ENCODE results near the gene REXO5. TPM values are rescaled to one million over a fixed set of nuclear protein-coding genes. Genes with fewer than 3 reads are reported as not detected.
"Not testable (repeated sequence)": the region's sequence is repeated elsewhere in the genome, so short reads cannot be mapped to it uniquely, and the experiment has no call there.

REXO5 gene
- 5.1 and 22.5 TPM in 2 replicates for total RNA-seq
- polyA plus RNA-seq, result 10.2 and 27.0 TPM in 2 replicates

GRCh38 chr16:20806168-20807050 is at the start of gene REXO5, which contains the start of gene ERI2:
TSS of gene REXO5 (plus strand) at chr16:20806527. CDS start at chr16:20806954, 427 bp downstream.
TSS of gene ERI2 (minus strand) at chr16:20806472. CDS start at chr16:20806430, 42 bp downstream.
- no peaks in the 10 kb centered on the region for H3K9me3 ChIP-seq (ENCODE audit: low read depth)
- H3K4me3 ChIP-seq, result peak within 1 kb of the TSS; percentile 66
- no peaks in the 10 kb centered on the region for H3K36me3 ChIP-seq
- H3K27ac ChIP-seq, result peak within 1 kb of the TSS; percentile 83
- H3K27me3 ChIP-seq, result no peaks in the 10 kb centered on the region
- no peaks in the 10 kb centered on the region for H3K4me1 ChIP-seq (ENCODE audit: low read depth)
- peak; percentile 96 to 97 for DNase-seq (ENCODE audit: low read depth in 1 of 2, low spot score in 1 of 2)
- TF ChIP-seq CTCF (IDR thresholded peaks at IDR 0.05; ENCODE audit: low read depth, low read length), result peak; percentile 65

- Histone ChIP-seq H3K27me3 (no peaks in the 10 kb centered on the region), H3K4me3 (no peak overlapping the region), H3K27ac (no peak overlapping the region), H3K36me3 (no peaks in the 10 kb centered on the region), H3K9me3 (ENCODE audit: low read depth) (no peaks in the 10 kb centered on the region), H3K4me1 (ENCODE audit: low read depth) (no peaks in the 10 kb centered on the region)
- no peak for DNase-seq (ENCODE audit: low read depth in 1 of 2, low spot score in 1 of 2)
- no peak for TF ChIP-seq CTCF (IDR thresholded peaks at IDR 0.05; ENCODE audit: low read depth, low read length)
Observed at GRCh38 chr16:20760346-20760745, 46.0 kb upstream of the REXO5 start.

GRCh38 chr16:20761175-20761574 is 45.2 kb upstream of the REXO5 start:
- no peak for DNase-seq (ENCODE audit: low read depth in 1 of 2, low spot score in 1 of 2)
- TF ChIP-seq CTCF (IDR thresholded peaks at IDR 0.05; ENCODE audit: low read depth, low read length), result no peak
- Histone ChIP-seq H3K36me3 (no peaks in the 10 kb centered on the region), H3K27me3 (no peaks in the 10 kb centered on the region), H3K4me1 (ENCODE audit: low read depth) (no peaks in the 10 kb centered on the region), H3K27ac (no peak overlapping the region), H3K9me3 (ENCODE audit: low read depth) (no peaks in the 10 kb centered on the region), H3K4me3 (no peak overlapping the region)

- no peak overlapping the region for H3K27ac ChIP-seq
- H3K27me3 ChIP-seq, result no peaks in the 10 kb centered on the region
- no peaks in the 10 kb centered on the region for H3K9me3 ChIP-seq (ENCODE audit: low read depth)
- H3K36me3 ChIP-seq, result no peaks in the 10 kb centered on the region
- no peak for TF ChIP-seq CTCF (IDR thresholded peaks at IDR 0.05; ENCODE audit: low read depth, low read length)
- DNase-seq (ENCODE audit: low read depth in 1 of 2, low spot score in 1 of 2), result no peak
- no peaks in the 10 kb centered on the region for H3K4me1 ChIP-seq (ENCODE audit: low read depth)
- no peak overlapping the region for H3K4me3 ChIP-seq
Observed at GRCh38 chr16:20762404-20763123, 43.8 kb upstream of the REXO5 start.

GRCh38 chr16:20763461-20764232 is 42.7 kb upstream of the REXO5 start, which contains the start of gene ACSM3:
TSS of gene ACSM3 (plus strand) at chr16:20764014. CDS start at chr16:20770035, 6,021 bp downstream.
- H3K4me1 ChIP-seq (ENCODE audit: low read depth), result no peaks in the 10 kb centered on the region
- peak; percentile 61 to 84 for DNase-seq (ENCODE audit: low read depth in 1 of 2, low spot score in 1 of 2)
- H3K36me3 ChIP-seq, result no peaks in the 10 kb centered on the region
- no peaks in the 10 kb centered on the region for H3K27me3 ChIP-seq
- H3K9me3 ChIP-seq (ENCODE audit: low read depth), result no peaks in the 10 kb centered on the region
- no peak within 1 kb of the TSS for H3K27ac ChIP-seq
- peak within 1 kb of the TSS; percentile 11 for H3K4me3 ChIP-seq
- TF ChIP-seq CTCF (IDR thresholded peaks at IDR 0.05; ENCODE audit: low read depth, low read length), result no peak

- not testable (repeated sequence) for H3K4me1 ChIP-seq (ENCODE audit: low read depth); H3K27me3 ChIP-seq; DNase-seq (ENCODE audit: low read depth in 1 of 2, low spot score in 1 of 2); H3K36me3 ChIP-seq; H3K9me3 ChIP-seq (ENCODE audit: low read depth); H3K4me3 ChIP-seq; H3K27ac ChIP-seq
Observed at GRCh38 chr16:20764448-20764847, 41.9 kb upstream of the REXO5 start.
